GM18873 (cell line): ENCODE data around the gene PKP4.

Experiments
- ATAC-seq: cut with Tn5 transposase; IDR thresholded peaks from one replicate; pipeline ENCODE4 v1.9.1; 2021; ENCODE audit warnings: mild to moderate bottlenecking, moderate library complexity, moderate number of reproducible peaks; ENCODE audit not compliant: unreplicated experiment, low FRiP score

PKP4 gene

DNA sequence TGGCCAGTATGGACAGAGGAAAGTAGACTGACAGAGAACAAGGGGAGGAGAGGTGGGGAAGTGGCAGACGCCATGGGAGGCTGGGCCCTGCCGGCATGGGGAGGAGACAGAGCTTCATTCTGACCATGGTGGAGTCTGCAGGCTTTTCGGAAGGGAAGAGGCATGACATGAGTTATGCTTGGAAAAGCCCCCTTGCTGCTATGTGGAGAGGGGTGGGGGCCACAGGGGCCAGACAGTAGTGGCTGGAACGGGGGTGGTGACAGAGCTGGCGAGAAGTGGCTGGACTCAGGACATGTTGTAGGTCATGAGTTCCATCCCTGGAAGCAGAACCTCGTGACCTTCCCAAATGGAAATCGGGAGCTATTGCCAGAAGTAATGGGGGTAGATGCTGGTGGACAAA, 271.7 kb downstream of the PKP4 start:
- no peak for ATAC-seq

DNA sequence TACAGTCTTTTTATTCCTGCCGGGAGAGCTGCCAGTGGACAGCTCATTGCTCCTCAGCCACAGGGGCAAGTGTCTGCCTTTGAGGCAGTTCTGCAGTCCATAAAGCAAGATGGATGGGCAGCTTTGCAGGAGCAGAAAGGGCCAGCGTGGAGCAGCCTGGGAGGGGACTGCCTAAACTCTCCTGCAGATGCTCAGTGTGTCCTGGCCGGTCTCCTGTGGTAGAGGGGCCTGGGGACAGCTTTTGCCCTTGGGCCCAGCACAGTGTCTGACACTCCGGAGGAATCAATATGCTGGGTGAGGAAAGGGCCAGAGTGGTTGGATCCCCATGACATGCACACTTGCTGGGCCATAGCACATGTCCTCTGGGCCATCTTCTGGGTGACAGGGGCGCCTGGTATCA, 272.7 kb downstream of the PKP4 start:
- ATAC-seq, result no peak

DNA sequence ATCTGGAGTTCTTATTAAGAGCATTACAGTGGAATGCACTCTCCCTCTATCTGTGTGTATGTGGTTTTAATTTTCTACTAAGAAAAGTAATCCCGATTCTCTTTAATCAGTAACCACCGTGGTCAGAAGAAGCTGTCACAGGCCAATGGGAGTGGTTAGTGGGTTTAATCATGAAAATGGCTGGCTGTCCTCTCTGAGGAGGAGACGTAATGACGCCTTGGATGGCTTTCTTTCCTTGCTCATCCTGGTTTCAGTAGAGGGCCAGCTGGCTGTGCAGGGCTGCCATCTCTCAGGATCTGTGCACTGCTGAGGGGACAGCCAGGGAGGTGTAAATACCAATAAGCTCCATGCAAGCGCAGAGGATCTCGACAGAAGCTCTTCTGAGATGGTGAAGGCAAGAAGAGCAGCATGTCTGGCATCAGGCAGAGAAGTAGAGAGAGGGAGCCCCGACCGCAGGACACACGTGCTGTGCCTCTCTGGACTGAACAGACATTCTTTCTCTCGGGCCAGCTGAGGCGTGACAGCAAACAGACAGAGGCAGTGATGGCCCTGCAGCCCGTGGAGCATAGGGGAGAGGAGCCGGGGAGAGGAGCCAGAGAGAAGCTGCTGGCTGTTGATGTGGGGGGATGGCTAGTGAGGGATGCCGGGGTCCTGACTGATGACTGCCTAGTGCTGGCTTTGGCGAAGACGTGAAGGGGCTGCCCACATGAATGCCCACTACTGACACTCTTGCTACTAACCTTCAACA, 273.3 kb downstream of the PKP4 start:
- no peak for ATAC-seq

DNA sequence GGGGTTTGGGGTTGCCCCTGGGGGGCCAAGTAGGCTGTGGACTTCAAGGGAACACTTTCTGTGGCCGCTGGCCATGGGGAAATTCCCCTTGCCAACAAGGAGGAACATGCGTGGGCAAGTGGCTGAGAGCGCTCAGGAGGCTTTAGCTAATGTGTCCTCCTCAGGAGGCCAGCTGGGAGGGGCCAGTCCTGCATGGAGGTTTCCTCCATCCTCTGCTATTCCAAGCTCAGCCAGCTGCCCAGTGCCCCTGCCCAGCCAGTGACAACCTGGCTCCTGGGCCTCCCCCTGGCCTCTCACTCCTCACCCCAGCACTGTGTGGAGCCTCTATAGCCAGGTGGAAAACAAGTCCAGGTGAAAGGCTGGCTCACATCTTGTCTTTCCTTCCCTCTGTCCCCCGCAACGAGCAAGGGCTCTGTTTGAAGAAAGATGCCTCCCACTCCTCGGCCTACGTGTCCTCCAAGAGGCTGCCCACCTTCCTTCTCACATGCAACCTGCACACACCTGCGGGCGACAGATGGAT, 273.9 kb downstream of the PKP4 start:
- no peak for ATAC-seq

DNA sequence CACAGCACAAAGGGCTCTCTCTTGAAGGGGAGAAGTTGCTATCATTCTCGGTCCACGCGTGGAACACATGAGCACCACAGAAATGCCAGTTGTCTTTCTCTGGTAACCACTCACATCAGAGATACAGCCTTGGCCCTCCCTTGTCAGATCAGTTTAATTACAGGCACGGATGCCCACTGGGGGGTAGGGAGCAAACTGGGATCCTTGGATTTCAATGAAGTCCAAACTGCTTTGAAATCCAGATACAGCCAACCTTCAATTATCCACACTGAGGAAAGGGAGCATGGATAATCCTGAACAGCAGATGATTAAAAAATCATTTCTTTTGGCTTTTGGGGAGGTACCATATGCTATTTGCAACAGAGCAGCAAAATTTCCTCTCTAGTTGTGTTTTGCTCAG, 274.6 kb downstream of the PKP4 start:
- no peak for ATAC-seq
